ENCODE measurements around the gene KRT14. TPM values are rescaled to one million over a fixed set of nuclear protein-coding genes. Genes with fewer than 3 reads are reported as not detected.

Gene KRT14
- total and polyA plus RNA-seq, 12 donors, result 0.30 TPM; not detected in 11

- intact Hi-C loops (cut with DNase I), result loop anchor here in 3 of 10 donors (5.0 kb wide), 2 partner anchors 100 to 110 kb away; no protein-coding TSS in a partner anchor
- no peak overlapping the region for H3K4me3 ChIP-seq
- 82 to 85% methylated on average over 5 of the region's 5 CpGs for WGBS, 2 donors
- ATAC-seq (no peak), DNase-seq (no peak)
- no peaks in the 10 kb centered on the region for H3K9me3 ChIP-seq
- peaks cover 0 to 56% (median 21%) of the 10 kb centered on the region in 7 donors for H3K27me3 ChIP-seq
- peaks cover 0 to 21% (median 16%) of the 10 kb centered on the region in 9 donors for H3K4me1 ChIP-seq
- no peak for TF ChIP-seq CTCF (IDR thresholded peaks at IDR 0.05)
- no peaks in the 10 kb centered on the region for H3K36me3 ChIP-seq
- H3K27ac ChIP-seq, result no peak overlapping the region
Observed at GRCh38 chr17:41552455-41552854, 34.2 kb downstream of the KRT14 start.

GRCh38 chr17:41551365-41551764 lies 35.3 kb downstream of the KRT14 start:
- intact Hi-C loops (cut with DNase I), result loop anchor here in 3 of 10 donors (5.0 kb wide), 2 partner anchors 101 to 111 kb away; no protein-coding TSS in a partner anchor
- peaks cover 0 to 49% (median 17%) of the 10 kb centered on the region in 7 donors for H3K27me3 ChIP-seq
- DNase-seq, result no peak
- peaks cover 0 to 7% (median 0%) of the 10 kb centered on the region in 11 donors for H3K9me3 ChIP-seq
- peaks cover 0 to 22% (median 16%) of the 10 kb centered on the region in 9 donors for H3K4me1 ChIP-seq
- H3K4me3 ChIP-seq, result no peak overlapping the region
- no peak for TF ChIP-seq CTCF (IDR thresholded peaks at IDR 0.05)
- H3K27ac ChIP-seq, result no peak overlapping the region
- 63 to 69% methylated on average over 5 of the region's 5 CpGs for WGBS, 2 donors
- no peak for ATAC-seq
- no peaks in the 10 kb centered on the region for H3K36me3 ChIP-seq

- Histone ChIP-seq H3K9me3 (peaks cover 0 to 9% (median 0%) of the 10 kb centered on the region in 11 donors), H3K27ac (no peak overlapping the region), H3K36me3 (no peaks in the 10 kb centered on the region), H3K27me3 (peaks cover 0 to 38% (median 8%) of the 10 kb centered on the region in 7 donors), H3K4me3 (no peak overlapping the region), H3K4me1 (peaks cover 0 to 22% (median 16%) of the 10 kb centered on the region in 9 donors)
- 72 to 75% methylated on average over 8 of the region's 8 CpGs for WGBS, 2 donors
- intact Hi-C loops (cut with DNase I), result loop anchor here (1.0 to 10.0 kb wide), 17 partner anchors 98 to 752 kb away; partner anchors contain the start of gene KRT28 (in 1 of the 10)
- ATAC-seq (no peak), DNase-seq (no peak)
- no peak for TF ChIP-seq CTCF (IDR thresholded peaks at IDR 0.05)
Observed at GRCh38 chr17:41549596-41550039, 37.1 kb downstream of the KRT14 start.

GRCh38 chr17:41548844-41549595 lies 37.7 kb downstream of the KRT14 start:
- H3K9me3 ChIP-seq, result peaks cover 0 to 9% (median 0%) of the 10 kb centered on the region in 11 donors
- DNase-seq (peak; percentile 75 to 79), ATAC-seq (peak; percentile 87 to 95 (median 92))
- TF ChIP-seq CTCF (IDR thresholded peaks at IDR 0.05), result peak; percentile 77 to 91 (median 84)
- no peaks in the 10 kb centered on the region for H3K36me3 ChIP-seq
- H3K4me1 ChIP-seq, result peaks cover 0 to 22% (median 16%) of the 10 kb centered on the region in 9 donors
- intact Hi-C loops (cut with DNase I), result loop anchor here (1.0 to 10.0 kb wide), 16 partner anchors 98 to 752 kb away; partner anchors contain the start of gene KRT28 (in 1 of the 10)
- peak overlapping the region in 9 of 10 donors; percentile 10 to 39 (median 30) for H3K4me3 ChIP-seq
- peaks cover 0 to 38% (median 8%) of the 10 kb centered on the region in 7 donors for H3K27me3 ChIP-seq
- peak overlapping the region in 2 of 10 donors; percentile 25 to 54 for H3K27ac ChIP-seq
- 0 to 2% methylated on average over 25 of the region's 25 CpGs for WGBS, 2 donors
